GM18505 (cell line): Measurements from ENCODE around the gene DEPDC7.
A peak's percentile ranks its signal among the peaks of the same experiment; 100 is the strongest.
"Not testable (repeated sequence)": the region's sequence is repeated elsewhere in the genome, so short reads cannot be mapped to it uniquely, and the experiment has no call there.

ENCODE experiments used
- ATAC-seq: cut with Tn5 transposase; IDR thresholded peaks from one replicate; pipeline ENCODE4 v1.9.1; 2021; ENCODE audit not compliant: unreplicated experiment
- POLR2A ChIP-seq: IDR thresholded peaks from 4 replicates; pipeline ENCODE4 v1.6.1; 2011; ENCODE audit warnings: borderline replicate concordance; ENCODE audit not compliant: insufficient read depth, insufficient read length; ENCODE audit errors: extremely low read depth

Gene DEPDC7

DNA sequence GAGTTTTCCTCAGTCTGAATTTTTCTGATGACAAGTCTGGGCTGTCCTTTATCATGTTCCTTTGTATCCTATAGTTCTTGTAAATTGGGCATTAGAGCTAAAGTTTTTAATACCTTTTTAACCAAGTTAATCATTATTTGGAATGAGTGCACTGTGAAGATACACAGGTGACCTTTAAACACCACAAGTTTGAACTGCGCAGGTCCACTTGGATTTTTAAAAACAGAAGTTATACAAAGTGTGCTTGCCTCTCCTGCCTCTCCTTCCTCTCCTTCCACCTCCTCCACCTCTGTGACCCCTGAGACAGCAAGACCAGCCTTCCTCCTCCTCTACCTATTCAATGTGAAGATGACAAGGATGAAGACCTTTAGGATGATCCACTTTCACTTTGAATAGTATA is 19.3 kb downstream of the DEPDC7 start:
- no peak for ATAC-seq
- no peak for TF ChIP-seq POLR2A

GRCh38 chr11:33039274-33040032 is 23.8 kb downstream of the DEPDC7 start, which contains the start of gene TCP11L1:
Gene TCP11L1 (plus strand): TSS chr11:33039572. CDS start chr11:33043774, 4,202 bp downstream.
- TF ChIP-seq POLR2A, result peak; percentile 53
- peak; percentile 71 for ATAC-seq

DNA sequence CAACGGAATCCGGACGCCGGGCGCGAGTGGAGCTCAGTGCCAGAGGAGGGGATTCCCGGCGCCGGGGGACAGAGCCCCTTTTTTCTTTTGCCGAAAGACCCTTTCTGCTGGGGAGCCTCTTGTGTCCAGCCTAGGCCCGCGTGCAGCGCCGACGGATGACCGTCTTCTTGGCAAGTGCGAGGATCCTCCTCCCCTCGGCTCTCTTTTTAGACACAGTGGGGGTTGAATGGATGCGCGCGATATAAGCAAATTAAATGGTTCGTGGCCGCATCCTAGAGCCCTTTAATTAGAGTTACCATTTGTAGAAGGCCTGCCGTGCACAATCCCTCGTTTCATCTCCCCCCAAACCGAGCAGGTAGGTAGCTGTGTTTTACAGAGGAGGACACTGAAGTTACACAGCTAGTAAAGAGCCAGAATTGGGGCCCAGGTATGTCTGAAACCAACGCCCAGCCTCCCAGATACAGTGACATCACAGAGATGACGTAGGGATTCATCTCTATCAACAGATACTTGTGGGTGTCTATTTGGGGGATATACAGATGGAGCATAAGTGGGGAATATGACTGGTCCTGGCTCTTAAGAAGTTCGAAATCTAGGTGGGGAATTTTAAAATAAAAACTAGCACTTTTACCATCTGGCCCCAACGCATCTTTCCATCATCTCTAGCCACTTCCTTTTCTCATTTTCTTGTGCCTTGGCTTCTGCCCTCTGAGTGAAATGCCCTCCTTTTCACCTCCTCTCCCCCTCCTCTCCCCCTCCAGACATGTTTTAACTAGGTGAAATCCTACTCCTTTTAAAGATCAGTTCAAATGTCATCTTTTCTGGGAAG is 24.6 kb downstream of the DEPDC7 start:
- peak; percentile 30 for ATAC-seq
- TF ChIP-seq POLR2A, result peak; percentile 7

DNA sequence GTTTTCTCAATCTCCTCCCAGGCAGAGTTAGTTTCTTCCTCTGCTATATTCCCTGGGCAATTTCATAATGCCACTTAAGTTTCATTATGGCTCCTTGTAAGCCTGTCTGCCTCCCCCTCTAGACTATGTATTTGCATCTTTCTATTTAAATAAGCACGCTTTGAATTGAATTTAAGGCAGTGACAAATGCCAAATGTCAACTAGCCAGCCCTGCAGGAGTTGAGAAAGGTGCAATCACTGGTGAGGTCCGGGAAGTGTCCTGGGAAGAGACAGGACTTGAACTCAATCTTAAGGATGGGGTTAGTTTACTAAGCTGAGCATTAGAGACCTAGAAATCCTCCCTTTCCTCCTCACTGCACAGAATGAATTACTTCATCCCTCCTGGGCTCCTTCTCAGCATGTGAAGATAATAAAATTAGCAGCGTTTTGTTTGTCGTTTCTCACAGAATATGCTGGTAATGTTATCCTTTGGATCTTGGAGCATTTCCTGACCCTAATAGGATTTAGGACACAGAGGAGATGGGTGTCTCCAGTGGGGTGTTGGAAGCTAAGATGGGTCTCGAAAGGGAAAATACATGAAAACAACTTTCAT is 25.3 kb downstream of the DEPDC7 start:
- no peak for TF ChIP-seq POLR2A
- no peak for ATAC-seq

- no peak for ATAC-seq
- TF ChIP-seq POLR2A, result no peak
Measured at GRCh38 chr11:33043221-33043830, 27.6 kb downstream of the DEPDC7 start.

- no peak for TF ChIP-seq POLR2A
- no peak for ATAC-seq
Measured at GRCh38 chr11:33044285-33044756, 28.6 kb downstream of the DEPDC7 start.

DNA sequence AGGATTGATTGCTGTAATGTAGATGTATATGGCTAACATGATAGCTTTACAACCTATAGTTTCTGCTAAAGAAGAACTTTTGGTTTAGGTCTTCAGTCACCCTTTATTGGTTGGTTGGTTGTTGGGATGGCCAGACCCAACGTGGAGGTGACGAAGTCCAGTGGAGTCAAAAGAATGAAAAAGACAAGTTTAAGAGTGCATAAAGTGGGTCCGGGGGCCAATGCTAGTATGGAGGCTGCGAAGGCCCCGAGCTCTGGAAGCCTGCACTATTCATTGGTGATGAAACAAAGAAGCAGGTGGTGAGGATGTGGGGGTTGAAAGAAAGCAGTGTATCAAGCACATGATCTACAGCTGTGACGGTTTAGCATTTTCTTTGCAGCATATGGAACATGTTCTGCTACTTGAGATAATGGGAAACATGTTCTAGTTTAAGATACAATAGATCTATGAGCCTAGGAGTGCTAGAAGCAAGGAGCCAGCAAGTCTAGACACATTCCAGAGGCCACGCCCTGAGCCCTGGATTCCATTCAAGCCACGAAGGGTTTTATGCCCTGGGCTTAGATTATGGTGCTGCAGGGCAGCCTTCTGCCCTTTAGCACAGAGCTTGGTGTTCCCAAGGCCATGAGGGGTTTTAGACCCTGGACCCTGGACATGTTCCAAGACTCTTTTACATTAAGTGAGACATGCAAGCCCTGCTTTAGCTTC is 30.0 kb downstream of the DEPDC7 start:
- no peak for TF ChIP-seq POLR2A
- ATAC-seq, result no peak

DNA sequence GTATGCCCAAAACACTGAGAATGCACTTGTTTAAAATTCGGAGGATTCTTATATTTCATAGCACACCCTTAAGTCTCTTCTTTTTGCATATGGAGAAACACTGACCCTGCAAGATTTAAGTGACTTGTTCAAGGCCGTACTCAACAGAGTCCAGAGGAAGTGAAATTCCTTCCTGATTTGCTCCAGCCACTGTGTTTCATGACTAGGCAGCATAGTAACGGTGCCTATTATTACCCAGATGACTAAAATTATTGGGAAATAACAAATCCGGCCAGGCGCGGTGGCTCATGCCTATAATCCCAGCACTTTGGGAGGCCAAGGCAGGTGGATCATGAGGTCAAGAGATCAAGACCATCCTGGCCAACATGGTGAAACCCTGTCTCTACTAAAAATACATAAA is 33.0 kb downstream of the DEPDC7 start:
- ATAC-seq, result not testable (repeated sequence)

- not testable (repeated sequence) for ATAC-seq
Measured at GRCh38 chr11:33049565-33050408, 34.1 kb downstream of the DEPDC7 start.

- ATAC-seq, result no peak
- TF ChIP-seq POLR2A, result no peak
Measured at GRCh38 chr11:33052231-33052630, 36.6 kb downstream of the DEPDC7 start.

- no peak for TF ChIP-seq POLR2A
- ATAC-seq, result no peak
Measured at GRCh38 chr11:33055375-33055774, 39.7 kb downstream of the DEPDC7 start.

DNA sequence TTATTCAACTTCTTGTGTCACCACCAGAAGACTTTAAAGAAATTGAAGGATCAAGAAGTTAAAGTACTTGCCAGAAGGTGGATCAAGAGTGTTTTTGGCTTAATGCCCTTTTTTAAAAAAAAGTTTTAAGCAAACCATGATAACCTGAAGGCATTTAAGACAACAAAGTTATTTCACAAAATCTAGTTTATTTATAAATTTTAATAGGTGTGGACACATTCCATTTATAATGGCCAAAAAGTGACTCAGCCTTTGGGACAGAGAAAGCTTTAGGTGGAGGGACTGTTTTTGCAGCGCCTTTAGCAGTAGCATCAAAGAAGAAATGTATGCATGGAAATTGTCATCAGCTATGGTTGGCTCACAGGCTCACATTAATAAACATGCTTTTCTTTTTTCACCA is 41.6 kb downstream of the DEPDC7 start:
- ATAC-seq, result no peak
- no peak for TF ChIP-seq POLR2A
